Body of pancreas (tissue), 4 donors: ENCODE measurements around the gene RBMS2. TPM values are rescaled to one million over a fixed set of nuclear protein-coding genes. Genes with fewer than 3 reads are reported as not detected.
A peak's percentile ranks its signal among the peaks of the same experiment; 100 is the strongest.

Experiments
- ATAC-seq: fragments of 150-250 bp; one replicate; pipeline ENCODE4 v1.9.1; 2016
- DNase-seq, 4 donors: peaks; one replicate each; pipeline ENCODE4 v3.0.0-alpha.2; 2019
- H3K27ac ChIP-seq, 4 donors: fragments of 200-600 bp; sonication (generic); 1 replicate in 3 of 4; 2 replicates in 1 of 4; pipeline versions ENCODE4 v1.5.1 to v1.6.1; 2016 to 2019; ENCODE audit warnings: mild to moderate bottlenecking in 1 of 4, mixed read lengths in 1 of 4, moderate library complexity in 1 of 4
- H3K27me3 ChIP-seq, 2 donors: fragments of 200-600 bp; sonication (generic); one replicate each; pipeline ENCODE4 v1.6.0; 2016; ENCODE audit warnings: mild to moderate bottlenecking in 1 of 2
- H3K36me3 ChIP-seq, 2 donors: fragments of 200-600 bp; sonication (generic); replicated peaks in 1 of 2; 2 replicates each; pipeline ENCODE4 v1.5.1; 2016; ENCODE audit warnings: low read depth in 2 of 2; ENCODE audit not compliant: insufficient read depth in 1 of 2
- H3K4me1 ChIP-seq: fragments of 200-600 bp; sonication (generic); one replicate; pipeline ENCODE4 v1.6.0; 2016
- H3K4me3 ChIP-seq, 2 donors: fragments of 200-600 bp; sonication (generic); 1 replicate in 1 of 2; 2 replicates in 1 of 2; pipeline ENCODE4 v1.5.1; 2016 to 2019
- H3K9me3 ChIP-seq, 3 donors: fragments of 200-600 bp; sonication (generic); 1 replicate in 2 of 3; 2 replicates in 1 of 3; pipeline ENCODE4 v1.5.1; 2016
- CTCF ChIP-seq, 7 experiments: fragments of 450-650 bp in 4 of 7; fragments of 200-600 bp in 3 of 7; sonication (generic) in 3 of 7; IDR thresholded peaks; one replicate each; pipeline ENCODE4 v1.5.1; 2016 to 2019; ENCODE audit warnings: antibody characterized with exemption in 7 of 7
- POLR2A ChIP-seq, 3 donors: fragments of 450-650 bp; IDR thresholded peaks; one replicate each; pipeline ENCODE4 v1.6.1; 2016; ENCODE audit warnings: antibody characterized with exemption in 3 of 3, mild to moderate bottlenecking in 2 of 3
- WGBS, 2 donors: methylation state at CpG; one replicate each; pipeline ENCODE4 v1.1.5; 2017; 5-methylcytosine and 5-hydroxymethylcytosine counted together
- intact Hi-C: fragments of 100-400 bp; cut with DNase I; formaldehyde crosslinking; loops from one replicate; pipeline ENCODE4 v1.15.1; 2023
- total RNA-seq, 2 donors: library from RNA; depleted of rRNA; stranded (reverse); fragments of >200 nt; gene quantifications; one replicate each; pipeline ENCODE4 v1.1.0, GENCODE V29; 2016

The RBMS2 gene
- total RNA-seq, 2 donors from 2014 or later, result 9.6 to 18.9 TPM

GRCh38 chr12:56528846-56529245 lies 7.2 kb downstream of the RBMS2 start:
- Histone ChIP-seq H3K4me1 (peaks cover 21% of the 10 kb centered on the region), H3K9me3 (no peaks in the 10 kb centered on the region), H3K4me3 (no peak overlapping the region), H3K27ac (peak overlapping the region in 1 of 4 donors; percentile 78), H3K27me3 (no peaks in the 10 kb centered on the region), H3K36me3 (no peaks in the 10 kb centered on the region)
- TF ChIP-seq POLR2A (IDR thresholded peaks at IDR 0.05) (no peak), CTCF (IDR thresholded peaks at IDR 0.05) (no peak)
- DNase-seq (no peak), ATAC-seq (no peak)
- 93 to 96% methylated on average over 1 of the region's 1 CpG for WGBS, 2 donors
- intact Hi-C loops, result no loop called here

DNA sequence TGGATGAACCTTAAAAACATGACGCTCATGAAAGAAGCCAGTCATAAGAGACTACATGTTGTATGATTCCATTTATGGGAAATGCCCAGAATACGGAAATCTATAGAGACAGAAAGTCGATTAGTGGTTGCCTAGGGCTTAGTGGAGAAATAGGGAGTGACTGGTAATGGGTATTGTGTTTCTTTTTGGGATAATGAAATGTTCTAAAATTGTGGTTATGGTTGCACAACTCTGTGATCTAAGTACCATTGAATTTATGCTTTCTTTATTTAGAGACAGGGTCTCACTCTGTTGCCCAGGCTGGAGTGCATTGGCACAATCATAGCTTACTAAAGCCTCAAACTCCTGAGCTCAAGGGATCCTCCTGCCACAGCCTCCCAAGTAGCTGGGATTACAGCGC lies 8.0 kb downstream of the RBMS2 start:
- Histone ChIP-seq H3K27me3 (no peaks in the 10 kb centered on the region), H3K36me3 (no peaks in the 10 kb centered on the region), H3K4me3 (no peak overlapping the region), H3K9me3 (no peaks in the 10 kb centered on the region), H3K4me1 (peaks cover 21% of the 10 kb centered on the region), H3K27ac (no peak overlapping the region)
- WGBS, 2 donors, result 86 to 87% methylated on average over 4 of the region's 4 CpGs
- intact Hi-C loops, result no loop called here
- no peak for DNase-seq
- TF ChIP-seq CTCF (IDR thresholded peaks at IDR 0.05) (no peak), POLR2A (IDR thresholded peaks at IDR 0.05) (no peak)
- no peak for ATAC-seq

DNA sequence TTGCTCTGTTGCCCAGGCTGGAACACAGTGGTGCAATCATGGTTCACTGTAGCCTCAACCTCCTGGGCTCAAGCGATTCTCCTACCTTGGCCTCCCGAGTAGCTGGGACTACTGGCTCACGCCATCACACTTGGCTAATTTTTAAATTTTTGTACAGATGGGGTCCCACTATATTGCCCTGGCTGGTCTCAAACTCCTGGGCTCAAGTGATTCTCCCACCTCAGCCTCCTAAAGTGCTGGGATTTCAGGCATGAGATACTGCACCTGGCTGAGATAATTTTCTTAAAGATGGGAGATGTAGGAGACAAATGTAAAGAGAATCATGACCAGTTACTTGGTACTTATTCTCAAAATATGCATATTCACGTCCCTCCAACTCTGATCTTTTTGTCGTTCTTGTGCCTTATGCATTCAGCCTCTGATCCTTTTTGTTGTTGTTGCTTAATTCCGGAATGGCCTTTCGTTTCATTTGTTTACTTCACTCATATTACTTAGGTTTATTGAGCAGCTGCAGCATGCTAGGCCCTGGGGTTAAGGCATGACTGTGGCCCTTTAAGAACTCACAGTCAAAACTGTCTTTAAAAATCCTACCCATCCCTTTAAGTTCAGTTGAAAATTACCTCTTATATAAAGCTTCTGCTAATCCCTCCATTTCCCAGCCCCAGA lies 8.9 kb downstream of the RBMS2 start:
- H3K9me3 ChIP-seq, result no peaks in the 10 kb centered on the region
- DNase-seq (no peak), ATAC-seq (no peak)
- H3K27ac ChIP-seq, result no peak overlapping the region
- peaks cover 21% of the 10 kb centered on the region for H3K4me1 ChIP-seq
- H3K36me3 ChIP-seq, result no peaks in the 10 kb centered on the region
- H3K4me3 ChIP-seq, result no peak overlapping the region
- no peak for TF ChIP-seq POLR2A (IDR thresholded peaks at IDR 0.05)
- TF ChIP-seq CTCF (IDR thresholded peaks at IDR 0.05), result no peak
- intact Hi-C loops, result no loop called here
- no peaks in the 10 kb centered on the region for H3K27me3 ChIP-seq
- 75 to 87% methylated on average over 7 of the region's 7 CpGs for WGBS, 2 donors

GRCh38 chr12:56537546-56537945 lies 15.9 kb downstream of the RBMS2 start:
- ATAC-seq (no peak), DNase-seq (no peak)
- intact Hi-C loops, result no loop called here
- Histone ChIP-seq H3K4me3 (no peak overlapping the region), H3K4me1 (no peaks in the 10 kb centered on the region), H3K9me3 (no peaks in the 10 kb centered on the region), H3K36me3 (no peaks in the 10 kb centered on the region), H3K27me3 (no peaks in the 10 kb centered on the region), H3K27ac (no peak overlapping the region)
- TF ChIP-seq POLR2A (IDR thresholded peaks at IDR 0.05) (no peak), CTCF (IDR thresholded peaks at IDR 0.05) (no peak)

DNA sequence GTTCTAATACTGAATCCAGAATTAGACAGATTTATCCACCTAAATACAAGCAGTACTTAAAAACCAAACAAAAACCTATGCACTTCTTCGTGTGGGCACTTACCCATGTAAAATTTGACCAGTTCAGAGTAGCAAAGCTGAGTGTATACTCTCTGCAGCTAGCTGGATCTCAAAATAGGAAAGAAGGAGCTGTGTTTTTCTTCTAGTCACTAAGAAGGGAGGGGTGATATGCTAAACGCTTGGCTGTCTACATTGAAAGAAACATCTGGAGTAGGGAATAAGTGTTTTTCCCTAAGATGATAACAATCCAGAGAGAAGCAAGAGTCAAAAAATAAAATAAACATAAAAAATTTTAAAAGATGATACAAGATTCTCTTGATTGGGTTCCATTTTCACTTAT lies 20.0 kb downstream of the RBMS2 start:
- no peaks in the 10 kb centered on the region for H3K36me3 ChIP-seq
- no peak for DNase-seq
- intact Hi-C loops, result no loop called here
- no peak overlapping the region for H3K4me3 ChIP-seq
- H3K27me3 ChIP-seq, result no peaks in the 10 kb centered on the region
- no peaks in the 10 kb centered on the region for H3K9me3 ChIP-seq
- no peak for ATAC-seq
- TF ChIP-seq CTCF (IDR thresholded peaks at IDR 0.05) (no peak), POLR2A (IDR thresholded peaks at IDR 0.05) (no peak)
- 41 to 60% methylated on average over 2 of the region's 2 CpGs for WGBS, 2 donors
- H3K4me1 ChIP-seq, result no peaks in the 10 kb centered on the region
- H3K27ac ChIP-seq, result no peak overlapping the region
